Stimulated activated CD4-positive, alpha-beta T cell treated with anti-CD3 and anti-CD28 coated beads, Interleukin-4, amount 100 ng/mL, for 24 hours (primary cell): Measurements from ENCODE around the gene UFSP2.
"Not testable (repeated sequence)": the region's sequence is repeated elsewhere in the genome, so short reads cannot be mapped to it uniquely, and the experiment has no call there.

Source experiments
- DNase-seq: peaks from one replicate; pipeline ENCODE4 v3.0.0-alpha.2; 2020

Gene UFSP2

GRCh38 chr4:185383451-185383850 is 42.3 kb downstream of the UFSP2 start:
- DNase-seq = no peak

GRCh38 chr4:185382754-185383153 is 43.0 kb downstream of the UFSP2 start:
- no peak for DNase-seq

GRCh38 chr4:185381288-185382196 is 44.2 kb downstream of the UFSP2 start:
- no peak for DNase-seq

GRCh38 chr4:185380320-185380719 is 45.4 kb downstream of the UFSP2 start:
- DNase-seq = no peak

GRCh38 chr4:185379326-185380295 is 46.2 kb downstream of the UFSP2 start:
- DNase-seq = no peak

GRCh38 chr4:185378264-185378663 is 47.5 kb downstream of the UFSP2 start:
- no peak for DNase-seq

GRCh38 chr4:185374573-185374972 is 51.2 kb downstream of the UFSP2 start:
- DNase-seq = no peak

- DNase-seq = no peak
These were observed 51.7 kb downstream of the UFSP2 start for GRCh38 chr4:185374027-185374426.

GRCh38 chr4:185371702-185372101 is 54.1 kb downstream of the UFSP2 start:
- DNase-seq = no peak

GRCh38 chr4:185370268-185370949 is 55.4 kb downstream of the UFSP2 start:
- DNase-seq = no peak

- DNase-seq = no peak
These were observed 56.0 kb downstream of the UFSP2 start for GRCh38 chr4:185369731-185370130.

GRCh38 chr4:185364886-185365285 is 60.9 kb downstream of the UFSP2 start:
- no peak for DNase-seq

GRCh38 chr4:185363251-185363650 is 62.5 kb downstream of the UFSP2 start:
- no peak for DNase-seq

GRCh38 chr4:185362570-185362969 is 63.2 kb downstream of the UFSP2 start:
- DNase-seq = not testable (repeated sequence)

GRCh38 chr4:185361872-185362271 is 63.9 kb downstream of the UFSP2 start:
- DNase-seq = no peak

GRCh38 chr4:185359767-185360446 is 65.9 kb downstream of the UFSP2 start:
- no peak for DNase-seq

GRCh38 chr4:185358959-185359358 is 66.8 kb downstream of the UFSP2 start:
- DNase-seq = no peak

GRCh38 chr4:185358514-185358913 is 67.2 kb downstream of the UFSP2 start:
- DNase-seq = no peak

GRCh38 chr4:185357733-185358440 is 67.9 kb downstream of the UFSP2 start:
- DNase-seq = no peak

- no peak for DNase-seq
These were observed 68.6 kb downstream of the UFSP2 start for GRCh38 chr4:185357211-185357610.

GRCh38 chr4:185352741-185353140 is 73.0 kb downstream of the UFSP2 start:
- no peak for DNase-seq

- no peak for DNase-seq
These were observed 73.6 kb downstream of the UFSP2 start for GRCh38 chr4:185352202-185352601.
